ENCODE results near the gene ARHGDIG.

ARHGDIG gene

GRCh38 chr16:311725-312124 is 31.3 kb downstream of the ARHGDIG start:
- H3K9me3 ChIP-seq (ENCODE audit: control insufficient read depth, insufficient read depth, low read length) = no peaks in the 10 kb centered on the region
- H3K36me3 ChIP-seq (ENCODE audit: control insufficient read depth, insufficient read depth, low read length) = peaks cover 42% of the 10 kb centered on the region
- H3K4me3 ChIP-seq (ENCODE audit: low read depth, low read length) = no peak overlapping the region
- H3K4me1 ChIP-seq (ENCODE audit: control insufficient read depth, insufficient read depth, low read length) = no peaks in the 10 kb centered on the region
- H3K27me3 ChIP-seq (ENCODE audit: control insufficient read depth, insufficient read depth, low read length) = no peaks in the 10 kb centered on the region
- H3K9ac ChIP-seq (ENCODE audit: low read depth, low read length) = no peak overlapping the region

GRCh38 chr16:314351-314750 is 34.0 kb downstream of the ARHGDIG start:
- H3K27me3 ChIP-seq (ENCODE audit: control insufficient read depth, insufficient read depth, low read length) = no peaks in the 10 kb centered on the region
- no peak overlapping the region for H3K9ac ChIP-seq (ENCODE audit: low read depth, low read length)
- no peaks in the 10 kb centered on the region for H3K4me1 ChIP-seq (ENCODE audit: control insufficient read depth, insufficient read depth, low read length)
- H3K4me3 ChIP-seq (ENCODE audit: low read depth, low read length) = no peak overlapping the region
- peaks cover 32% of the 10 kb centered on the region for H3K36me3 ChIP-seq (ENCODE audit: control insufficient read depth, insufficient read depth, low read length)
- H3K9me3 ChIP-seq (ENCODE audit: control insufficient read depth, insufficient read depth, low read length) = no peaks in the 10 kb centered on the region

- H3K9ac ChIP-seq (ENCODE audit: low read depth, low read length) = no peak overlapping the region
- no peaks in the 10 kb centered on the region for H3K27me3 ChIP-seq (ENCODE audit: control insufficient read depth, insufficient read depth, low read length)
- no peaks in the 10 kb centered on the region for H3K4me1 ChIP-seq (ENCODE audit: control insufficient read depth, insufficient read depth, low read length)
- H3K36me3 ChIP-seq (ENCODE audit: control insufficient read depth, insufficient read depth, low read length) = peaks cover 27% of the 10 kb centered on the region
- no peaks in the 10 kb centered on the region for H3K9me3 ChIP-seq (ENCODE audit: control insufficient read depth, insufficient read depth, low read length)
- H3K4me3 ChIP-seq (ENCODE audit: low read depth, low read length) = no peak overlapping the region
Measured at GRCh38 chr16:314795-315299, 34.5 kb downstream of the ARHGDIG start.

GRCh38 chr16:316741-317464 is 36.5 kb downstream of the ARHGDIG start:
- H3K27me3 ChIP-seq (ENCODE audit: control insufficient read depth, insufficient read depth, low read length) = no peaks in the 10 kb centered on the region
- peaks cover 24% of the 10 kb centered on the region for H3K36me3 ChIP-seq (ENCODE audit: control insufficient read depth, insufficient read depth, low read length)
- no peak overlapping the region for H3K4me3 ChIP-seq (ENCODE audit: low read depth, low read length)
- H3K9me3 ChIP-seq (ENCODE audit: control insufficient read depth, insufficient read depth, low read length) = no peaks in the 10 kb centered on the region
- H3K9ac ChIP-seq (ENCODE audit: low read depth, low read length) = no peak overlapping the region
- no peaks in the 10 kb centered on the region for H3K4me1 ChIP-seq (ENCODE audit: control insufficient read depth, insufficient read depth, low read length)

- H3K27me3 ChIP-seq (ENCODE audit: control insufficient read depth, insufficient read depth, low read length) = no peaks in the 10 kb centered on the region
- H3K9ac ChIP-seq (ENCODE audit: low read depth, low read length) = no peak overlapping the region
- H3K4me3 ChIP-seq (ENCODE audit: low read depth, low read length) = no peak overlapping the region
- no peaks in the 10 kb centered on the region for H3K4me1 ChIP-seq (ENCODE audit: control insufficient read depth, insufficient read depth, low read length)
- no peaks in the 10 kb centered on the region for H3K9me3 ChIP-seq (ENCODE audit: control insufficient read depth, insufficient read depth, low read length)
- peaks cover 27% of the 10 kb centered on the region for H3K36me3 ChIP-seq (ENCODE audit: control insufficient read depth, insufficient read depth, low read length)
Measured at GRCh38 chr16:317583-317982, 37.2 kb downstream of the ARHGDIG start.

GRCh38 chr16:318628-319027 is 38.2 kb downstream of the ARHGDIG start:
- Histone ChIP-seq H3K36me3 (ENCODE audit: control insufficient read depth, insufficient read depth, low read length) (peaks cover 21% of the 10 kb centered on the region), H3K27me3 (ENCODE audit: control insufficient read depth, insufficient read depth, low read length) (no peaks in the 10 kb centered on the region), H3K4me1 (ENCODE audit: control insufficient read depth, insufficient read depth, low read length) (no peaks in the 10 kb centered on the region), H3K4me3 (ENCODE audit: low read depth, low read length) (no peak overlapping the region), H3K9ac (ENCODE audit: low read depth, low read length) (no peak overlapping the region), H3K9me3 (ENCODE audit: control insufficient read depth, insufficient read depth, low read length) (no peaks in the 10 kb centered on the region)

- Histone ChIP-seq H3K27me3 (ENCODE audit: control insufficient read depth, insufficient read depth, low read length) (no peaks in the 10 kb centered on the region), H3K4me3 (ENCODE audit: low read depth, low read length) (no peak overlapping the region), H3K36me3 (ENCODE audit: control insufficient read depth, insufficient read depth, low read length) (peaks cover 12% of the 10 kb centered on the region), H3K9ac (ENCODE audit: low read depth, low read length) (no peak overlapping the region), H3K4me1 (ENCODE audit: control insufficient read depth, insufficient read depth, low read length) (no peaks in the 10 kb centered on the region), H3K9me3 (ENCODE audit: control insufficient read depth, insufficient read depth, low read length) (no peaks in the 10 kb centered on the region)
Measured at GRCh38 chr16:320206-320605, 39.8 kb downstream of the ARHGDIG start.

- H3K36me3 ChIP-seq (ENCODE audit: control insufficient read depth, insufficient read depth, low read length) = peaks cover 12% of the 10 kb centered on the region
- no peaks in the 10 kb centered on the region for H3K9me3 ChIP-seq (ENCODE audit: control insufficient read depth, insufficient read depth, low read length)
Measured at GRCh38 chr16:321532-321931, 41.1 kb downstream of the ARHGDIG start.

GRCh38 chr16:322476-323143 is 42.2 kb downstream of the ARHGDIG start:
- H3K27me3 ChIP-seq (ENCODE audit: control insufficient read depth, insufficient read depth, low read length) = no peaks in the 10 kb centered on the region
- no peaks in the 10 kb centered on the region for H3K9me3 ChIP-seq (ENCODE audit: control insufficient read depth, insufficient read depth, low read length)
- H3K4me3 ChIP-seq (ENCODE audit: low read depth, low read length) = no peak overlapping the region
- no peaks in the 10 kb centered on the region for H3K4me1 ChIP-seq (ENCODE audit: control insufficient read depth, insufficient read depth, low read length)
- peaks cover 9% of the 10 kb centered on the region for H3K36me3 ChIP-seq (ENCODE audit: control insufficient read depth, insufficient read depth, low read length)
- H3K9ac ChIP-seq (ENCODE audit: low read depth, low read length) = no peak overlapping the region

More at GRCh38 chr16:321532-321931, 41.1 kb downstream of the ARHGDIG start:
- Histone ChIP-seq H3K9ac (ENCODE audit: low read depth, low read length) (no peak overlapping the region), H3K27me3 (ENCODE audit: control insufficient read depth, insufficient read depth, low read length) (no peaks in the 10 kb centered on the region), H3K4me3 (ENCODE audit: low read depth, low read length) (no peak overlapping the region), H3K4me1 (ENCODE audit: control insufficient read depth, insufficient read depth, low read length) (no peaks in the 10 kb centered on the region)

- H3K4me3 ChIP-seq (ENCODE audit: low read depth, low read length) = no peak overlapping the region
- peaks cover 5% of the 10 kb centered on the region for H3K36me3 ChIP-seq (ENCODE audit: control insufficient read depth, insufficient read depth, low read length)
- H3K4me1 ChIP-seq (ENCODE audit: control insufficient read depth, insufficient read depth, low read length) = no peaks in the 10 kb centered on the region
- no peaks in the 10 kb centered on the region for H3K27me3 ChIP-seq (ENCODE audit: control insufficient read depth, insufficient read depth, low read length)
- no peak overlapping the region for H3K9ac ChIP-seq (ENCODE audit: low read depth, low read length)
- no peaks in the 10 kb centered on the region for H3K9me3 ChIP-seq (ENCODE audit: control insufficient read depth, insufficient read depth, low read length)
Measured at GRCh38 chr16:324201-324450, 43.7 kb downstream of the ARHGDIG start.

- no peaks in the 10 kb centered on the region for H3K9me3 ChIP-seq (ENCODE audit: control insufficient read depth, insufficient read depth, low read length)
- H3K4me1 ChIP-seq (ENCODE audit: control insufficient read depth, insufficient read depth, low read length) = no peaks in the 10 kb centered on the region
- no peak overlapping the region for H3K9ac ChIP-seq (ENCODE audit: low read depth, low read length)
- peaks cover 5% of the 10 kb centered on the region for H3K36me3 ChIP-seq (ENCODE audit: control insufficient read depth, insufficient read depth, low read length)
- H3K4me3 ChIP-seq (ENCODE audit: low read depth, low read length) = no peak overlapping the region
- H3K27me3 ChIP-seq (ENCODE audit: control insufficient read depth, insufficient read depth, low read length) = no peaks in the 10 kb centered on the region
Measured at GRCh38 chr16:324451-325334, 44.3 kb downstream of the ARHGDIG start.
